ENCODE results near the gene ARID3B. TPM values are rescaled to one million over a fixed set of nuclear protein-coding genes. Genes with fewer than 3 reads are reported as not detected.

ARID3B gene
- total and polyA plus RNA-seq, 2 of the 13 experiments (the other 11 are each of a cell fraction or from before 2014, with no cell fraction given) = 5.3 to 12.8 TPM

- TF ChIP-seq TFE3 (CRISPR knock-in tag; IDR thresholded peaks at IDR 0.05) (no peak), MEF2D (CRISPR knock-in tag; IDR thresholded peaks at IDR 0.05) (no peak), XRCC5 (optimal IDR thresholded peaks at IDR 0.05; ENCODE audit: low read length) (no peak), SRSF4 (IDR thresholded peaks at IDR 0.05; ENCODE audit: low read depth, low read length, poor library complexity, severe bottlenecking) (no peak), ZNF224 (CRISPR knock-in tag; IDR thresholded peaks at IDR 0.05) (no peak), MEIS2 (CRISPR knock-in tag; IDR thresholded peaks at IDR 0.05) (no peak)
Measured at GRCh38 chr15:74622758-74623157, 81.7 kb downstream of the ARID3B start (continued).

GRCh38 chr15:74624020-74624602, 83.1 kb downstream of the ARID3B start:
- ChIA-PET POLR2A (no interaction called here), CTCF (ENCODE audit: low intra/inter-chr PET ratio, low total read pairs) (no interaction called here)
- intact Hi-C loops (cut with micrococcal nuclease; ENCODE audit: unreplicated experiment) = no loop called here
- 97% methylated on average over 3 of the region's 7 CpGs for WGBS (ENCODE audit: low lambda C conversion rate)
- DNase-seq (ENCODE audit: low spot score) (no peak), ATAC-seq (no peak), FAIRE-seq (no peak)
- H4K20me1 ChIP-seq (ENCODE audit: insufficient read depth, low read length) = peaks cover 30% of the 10 kb centered on the region
- H3K27me3 ChIP-seq (ENCODE audit: control insufficient read depth in 1 of 2, insufficient read depth in 2 of 2, low read length in 2 of 2) = no peaks in the 10 kb centered on the region
- TF ChIP-seq AGO2 (optimal IDR thresholded peaks at IDR 0.05; ENCODE audit: low read depth, low read length) (peak; percentile 14), ZNF121 (CRISPR knock-in tag; IDR thresholded peaks at IDR 0.05) (no peak)
- in situ Hi-C loops (cut with HindIII; ENCODE audit: extremely low pct_ligation_motif_present, low pct_unique_long_range_greater_than_20kb) = loop anchor here (5.0 kb wide), 1 partner anchor 252 kb away; no protein-coding TSS in a partner anchor
- H3K27ac ChIP-seq (ENCODE audit: extremely low read length, insufficient read depth, low read length) = no peak overlapping the region
- H3K9ac ChIP-seq (ENCODE audit: insufficient read depth, low read depth, low read length) = no peak overlapping the region
- no peak overlapping the region for H2AFZ ChIP-seq (ENCODE audit: low read length)
- no peak overlapping the region for H3K4me2 ChIP-seq (ENCODE audit: low read depth, low read length)
- no peak overlapping the region for H3K4me3 ChIP-seq (replicated peaks in 1 of 3; ENCODE audit: insufficient read depth in 1 of 3, low read depth in 2 of 3, low read length in 3 of 3)
- no peaks in the 10 kb centered on the region for H3K9me3 ChIP-seq (ENCODE audit: low read length)
- peaks cover 4% of the 10 kb centered on the region for H3K4me1 ChIP-seq (ENCODE audit: insufficient read depth, low read length)
- peaks cover 68 to 99% of the 10 kb centered on the region in 2 experiments for H3K36me3 ChIP-seq (replicated peaks in 1 of 2; ENCODE audit: control insufficient read depth in 1 of 2, insufficient read depth in 2 of 2, low read length in 2 of 2)
- H3K79me2 ChIP-seq (ENCODE audit: insufficient read depth, low read length) = peaks cover 16% of the 10 kb centered on the region
- no TSS peak for BruUV-seq (replicated peaks)

Data from HepG2 (cell line).